22Rv1 (cell line): Measurements from ENCODE around the gene MAP3K8.

ENCODE experiments used
- ZFX ChIP-seq: fragments of 450-650 bp; IDR thresholded peaks from 2 replicates; pipeline ENCODE4 v1.6.1; 2017; ENCODE audit warnings: antibody characterized with exemption, borderline replicate concordance
- TF ChIP-seq, protein P1 (sequence below): fragments of 450-650 bp; IDR thresholded peaks from 2 replicates; pipeline ENCODE4 v1.5.1; 2017; ENCODE audit warnings: mild to moderate bottlenecking

DNA sequence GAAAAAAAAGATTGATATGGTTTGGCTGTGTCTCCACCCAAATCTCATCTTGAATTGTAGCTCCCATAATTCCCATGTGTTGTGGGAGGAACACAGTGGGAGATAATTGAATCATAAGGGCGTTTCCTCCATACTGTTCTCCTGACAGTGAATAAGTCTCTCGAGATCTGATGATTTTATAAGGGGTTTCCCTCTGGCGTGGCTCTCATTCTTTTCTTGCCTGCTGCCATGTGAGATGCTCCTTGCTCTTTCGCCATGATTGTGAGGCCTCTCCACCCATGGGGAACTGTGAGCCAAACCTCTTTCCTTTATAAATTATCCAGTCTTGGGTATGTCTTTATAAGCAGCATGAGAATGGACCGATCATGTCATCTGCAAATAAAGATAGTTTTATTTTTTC is 29.4 kb upstream of the MAP3K8 start:
- TF ChIP-seq, protein P1, sequence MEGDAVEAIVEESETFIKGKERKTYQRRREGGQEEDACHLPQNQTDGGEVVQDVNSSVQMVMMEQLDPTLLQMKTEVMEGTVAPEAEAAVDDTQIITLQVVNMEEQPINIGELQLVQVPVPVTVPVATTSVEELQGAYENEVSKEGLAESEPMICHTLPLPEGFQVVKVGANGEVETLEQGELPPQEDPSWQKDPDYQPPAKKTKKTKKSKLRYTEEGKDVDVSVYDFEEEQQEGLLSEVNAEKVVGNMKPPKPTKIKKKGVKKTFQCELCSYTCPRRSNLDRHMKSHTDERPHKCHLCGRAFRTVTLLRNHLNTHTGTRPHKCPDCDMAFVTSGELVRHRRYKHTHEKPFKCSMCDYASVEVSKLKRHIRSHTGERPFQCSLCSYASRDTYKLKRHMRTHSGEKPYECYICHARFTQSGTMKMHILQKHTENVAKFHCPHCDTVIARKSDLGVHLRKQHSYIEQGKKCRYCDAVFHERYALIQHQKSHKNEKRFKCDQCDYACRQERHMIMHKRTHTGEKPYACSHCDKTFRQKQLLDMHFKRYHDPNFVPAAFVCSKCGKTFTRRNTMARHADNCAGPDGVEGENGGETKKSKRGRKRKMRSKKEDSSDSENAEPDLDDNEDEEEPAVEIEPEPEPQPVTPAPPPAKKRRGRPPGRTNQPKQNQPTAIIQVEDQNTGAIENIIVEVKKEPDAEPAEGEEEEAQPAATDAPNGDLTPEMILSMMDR, result no peak
- no peak for TF ChIP-seq ZFX
